NCI-H345 treated with DMSO at 0.1 percent for 48 hours (cell line): ENCODE results near the gene CACNA1H.

Source experiments
- DNase-seq: peaks from one replicate; lab custom pipeline; 2025; ENCODE audit not compliant: unreplicated experiment; lab: John Stamatoyannopoulos, UW

Gene CACNA1H

GRCh38 chr16:1121601-1122397 is 31.1 kb upstream of the CACNA1H start:
- no peak for DNase-seq

DNA sequence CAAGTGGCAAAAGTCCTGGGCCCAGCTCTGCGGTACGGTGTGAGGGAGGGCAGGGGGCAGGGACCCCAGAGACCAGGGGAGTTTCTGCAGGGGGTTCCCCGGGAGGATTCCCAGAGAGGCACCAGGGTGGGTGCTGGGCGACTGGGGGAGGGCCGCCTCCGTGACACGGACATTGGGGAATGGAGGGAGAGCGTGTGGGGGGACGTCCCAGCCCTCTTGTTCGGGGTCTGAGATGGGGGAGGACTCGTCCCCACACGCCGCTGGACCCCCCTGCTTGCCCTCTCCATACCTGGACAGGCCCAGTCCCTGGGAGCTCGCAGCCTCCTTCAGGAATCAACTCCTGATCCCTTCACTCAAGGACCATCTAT is 30.5 kb upstream of the CACNA1H start:
- no peak for DNase-seq

DNA sequence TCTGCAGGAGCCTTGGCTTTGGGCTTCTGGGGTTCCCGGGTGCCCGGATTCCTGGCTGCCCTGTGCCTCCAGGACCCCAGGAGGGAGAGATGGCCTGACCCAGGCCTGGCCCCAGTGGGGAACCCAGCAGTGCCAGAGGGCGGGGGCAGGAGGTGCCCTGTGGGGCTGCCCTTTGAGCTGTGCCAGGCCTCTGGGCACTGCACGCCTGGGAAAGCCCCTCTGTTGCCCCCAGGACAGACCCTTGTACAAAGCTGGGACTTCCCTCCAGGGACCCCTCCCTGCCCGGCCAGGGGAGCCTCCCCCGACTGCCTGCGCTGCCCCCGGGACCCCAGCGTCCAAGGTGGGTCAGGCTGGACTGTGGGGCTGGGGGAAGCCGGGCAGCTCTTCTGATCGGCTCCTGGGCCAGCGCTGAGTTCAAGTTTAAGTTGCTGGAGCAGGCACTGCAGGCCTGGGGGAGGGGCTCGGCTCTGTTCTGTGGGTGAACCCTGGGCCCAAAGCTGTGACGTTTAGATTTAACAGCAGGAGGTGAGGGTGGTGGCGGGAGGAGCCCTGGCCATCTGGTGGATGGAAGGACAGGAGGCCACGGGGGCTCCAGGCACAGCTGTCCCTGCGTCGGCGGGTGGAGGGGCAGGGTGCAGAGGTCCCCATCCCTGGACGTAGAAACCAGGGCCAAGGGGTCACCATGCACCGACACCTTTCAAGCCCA is 29.2 kb upstream of the CACNA1H start:
- no peak for DNase-seq

DNA sequence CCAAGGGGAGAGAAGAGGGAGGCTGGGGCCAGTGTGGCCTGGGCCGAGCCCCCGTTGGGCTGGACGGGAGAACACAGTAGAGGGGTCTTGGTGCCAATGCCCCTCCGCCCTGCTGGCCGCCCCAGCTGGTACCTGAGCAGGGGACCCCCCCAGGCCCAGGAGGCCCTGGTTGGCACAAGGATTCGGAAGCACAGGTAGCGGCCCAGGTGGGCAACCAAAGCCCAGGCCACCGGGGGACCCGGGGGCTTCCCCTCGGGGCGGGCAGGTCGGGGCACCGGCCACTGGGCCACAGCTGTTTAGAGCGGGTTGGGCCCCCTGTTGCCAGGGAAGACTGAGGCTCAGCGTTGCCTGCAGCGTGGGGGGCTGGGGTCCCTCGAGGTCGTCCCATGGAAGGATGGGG is 28.6 kb upstream of the CACNA1H start:
- DNase-seq, result no peak

DNA sequence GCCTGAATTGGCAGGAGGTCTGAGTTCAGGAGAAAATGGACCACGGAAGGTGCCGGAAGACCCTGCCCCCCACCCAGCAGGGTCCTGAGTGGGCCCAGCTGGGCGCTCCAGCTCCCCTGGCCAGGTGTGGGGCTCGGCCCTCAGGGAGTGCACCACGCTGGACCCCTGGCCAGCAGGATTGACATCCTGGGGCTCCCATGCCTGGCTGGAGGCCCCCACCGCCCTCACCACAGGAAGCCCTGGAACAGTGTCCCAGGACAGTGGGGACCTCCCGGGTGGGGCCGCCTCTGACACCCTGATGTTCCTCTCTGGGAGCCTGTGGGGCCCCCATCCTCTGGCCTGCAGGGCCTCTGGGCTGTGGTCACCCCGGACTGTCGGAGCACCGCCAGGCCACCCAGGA is 28.1 kb upstream of the CACNA1H start:
- no peak for DNase-seq

DNA sequence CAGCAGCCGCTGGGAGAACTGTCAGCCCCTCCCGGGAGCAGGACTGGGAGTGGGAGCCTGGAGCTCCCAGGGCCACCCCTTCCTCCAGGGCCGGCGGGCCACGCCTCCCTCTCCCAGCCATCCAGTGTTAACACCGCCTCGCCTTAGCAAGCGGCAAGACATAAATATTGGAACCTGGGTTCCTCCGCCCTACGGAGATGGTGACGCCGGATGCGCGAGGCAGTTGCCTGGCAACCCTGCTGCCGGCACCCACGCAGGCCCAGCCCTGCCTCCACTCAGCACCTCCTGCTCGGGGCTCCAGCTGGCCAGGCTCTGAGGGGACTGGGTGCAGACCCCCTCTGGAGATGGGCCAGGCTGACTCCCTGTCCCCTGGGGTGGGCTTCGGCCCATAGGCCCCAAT is 27.4 kb upstream of the CACNA1H start:
- no peak for DNase-seq

- no peak for DNase-seq
These were observed 26.9 kb upstream of the CACNA1H start for GRCh38 chr16:1126044-1126443.

DNA sequence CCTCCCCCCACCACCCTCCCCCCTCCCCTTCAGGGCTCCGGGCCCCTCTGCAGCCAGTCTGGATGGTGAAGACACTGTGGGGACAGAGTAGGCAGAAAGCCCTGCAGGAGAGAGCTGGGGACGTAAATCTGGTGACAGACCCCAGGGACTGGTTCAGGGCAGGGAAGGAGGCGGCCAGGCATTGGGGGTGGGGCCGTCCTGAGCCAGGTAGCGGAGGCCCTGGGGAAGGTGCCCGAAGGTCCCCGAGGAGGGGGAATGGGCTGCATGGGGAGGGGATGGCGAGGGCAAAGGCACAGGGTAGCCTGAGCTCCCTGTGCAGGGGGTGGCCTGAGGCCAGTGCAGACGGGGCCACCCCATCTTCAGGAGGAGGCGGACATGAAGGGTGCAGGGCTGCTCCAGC is 26.3 kb upstream of the CACNA1H start:
- DNase-seq, result no peak

DNA sequence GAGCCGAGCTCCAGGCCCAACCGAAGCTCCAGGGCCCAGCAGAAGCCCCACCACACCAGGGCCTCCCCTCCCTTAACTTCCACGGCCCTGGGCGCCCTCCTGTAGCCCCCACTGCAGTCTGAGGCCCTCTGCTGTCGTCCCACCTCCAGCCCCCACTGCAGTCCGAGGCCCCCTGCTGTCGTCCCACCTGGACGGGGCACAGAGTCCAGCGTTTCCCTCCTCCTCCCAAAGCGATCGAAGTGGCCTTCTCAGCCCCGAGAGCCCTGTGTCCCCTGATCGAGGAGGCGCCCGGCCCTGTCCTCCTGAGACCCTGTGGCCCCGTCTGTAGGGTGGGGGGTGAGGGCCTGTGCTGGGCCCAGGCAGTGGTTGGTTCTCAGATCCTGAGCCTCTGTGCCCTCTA is 25.8 kb upstream of the CACNA1H start:
- DNase-seq, result no peak

- DNase-seq, result no peak
These were observed 24.8 kb upstream of the CACNA1H start for GRCh38 chr16:1127971-1128715.

DNA sequence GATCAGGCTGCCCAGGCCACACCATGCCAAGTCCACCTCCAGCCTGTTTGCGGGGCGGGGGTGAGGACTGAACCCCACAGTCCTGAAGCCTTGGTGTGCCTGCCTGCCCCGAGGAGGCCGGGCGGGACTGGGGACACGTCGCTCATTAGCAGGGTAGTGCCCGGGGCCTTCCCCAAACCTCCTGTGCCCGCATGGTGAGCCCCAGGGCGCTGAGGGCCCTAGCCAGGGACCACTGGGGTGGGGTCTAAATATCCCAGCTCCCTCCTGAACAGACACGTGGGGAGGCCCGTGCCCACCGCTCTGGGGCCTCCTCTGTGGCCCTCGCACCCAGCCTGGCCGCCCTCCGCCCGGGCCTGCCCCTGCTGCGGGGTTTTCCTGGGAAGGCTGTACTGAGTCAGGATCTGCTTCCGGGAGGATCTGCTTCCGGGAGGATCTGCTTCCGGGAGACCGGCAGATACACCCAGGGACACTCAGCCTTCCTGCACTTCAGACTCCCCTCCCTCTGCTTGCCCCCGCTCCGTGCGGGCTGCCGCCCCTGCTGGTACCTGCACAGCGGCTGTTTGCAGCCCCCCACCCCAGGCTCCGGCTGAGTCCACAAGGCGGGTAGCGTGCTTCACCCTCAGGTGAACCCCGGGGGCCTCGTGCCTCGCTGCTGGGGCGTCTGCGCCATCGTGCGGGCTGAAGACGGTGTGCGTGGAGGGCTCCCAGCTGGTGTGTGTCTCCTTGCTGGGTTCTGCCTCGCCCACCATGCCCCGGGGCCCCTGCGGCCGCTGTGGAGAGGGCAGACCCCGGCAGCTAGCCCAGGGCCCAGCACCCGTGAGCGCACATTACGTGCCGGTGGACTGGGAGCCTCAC is 23.6 kb upstream of the CACNA1H start:
- no peak for DNase-seq

DNA sequence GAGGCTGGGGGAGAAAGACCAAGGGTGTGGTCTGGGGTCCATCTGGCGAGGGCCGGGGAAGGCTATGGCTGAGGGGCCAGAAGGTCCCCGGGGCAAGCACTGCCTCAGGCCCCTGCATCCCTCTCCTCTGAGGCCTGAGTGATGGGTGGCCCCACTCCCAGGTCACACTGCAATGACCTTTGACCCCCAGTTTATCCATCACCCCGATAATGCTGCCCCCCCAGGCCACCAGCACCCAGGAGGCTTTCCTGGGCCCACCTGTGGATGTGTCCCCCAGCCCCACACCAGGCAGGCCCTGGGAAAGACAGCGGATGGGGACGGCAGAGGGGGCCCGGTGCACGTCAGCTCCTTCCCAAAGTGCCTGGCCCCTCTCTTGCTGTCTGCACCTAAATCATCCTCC is 22.5 kb upstream of the CACNA1H start:
- no peak for DNase-seq

DNA sequence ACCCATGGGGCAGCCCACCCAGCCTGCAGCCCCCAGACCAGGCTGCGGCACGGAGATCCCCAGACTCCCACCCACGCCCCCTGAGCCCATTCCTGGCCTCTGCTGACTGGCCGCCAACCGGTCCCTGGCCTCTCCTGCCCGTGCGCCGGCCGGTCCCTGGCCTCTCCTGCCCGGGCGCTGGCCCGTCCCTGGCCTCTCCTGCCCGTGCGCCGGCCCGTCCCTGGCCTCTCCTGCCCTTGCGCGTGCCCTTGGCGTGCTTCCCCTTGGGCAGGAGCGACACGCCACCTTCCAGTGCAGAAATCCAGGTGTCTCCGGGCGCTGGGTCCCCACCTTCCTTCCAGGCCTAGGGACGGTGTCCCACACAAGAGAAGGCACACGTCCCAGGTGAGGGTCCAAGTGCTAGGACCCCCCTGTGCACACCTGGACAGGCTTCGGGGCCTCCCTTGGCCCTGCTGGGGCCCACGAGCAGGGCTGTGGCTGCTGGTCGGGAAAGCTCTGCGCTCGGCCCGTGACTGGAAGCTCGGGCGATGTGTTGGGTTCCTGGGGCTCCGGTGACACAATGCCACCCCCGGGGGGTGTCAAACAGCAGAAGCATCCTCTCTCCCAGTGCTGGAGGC is 21.4 kb upstream of the CACNA1H start:
- no peak for DNase-seq

DNA sequence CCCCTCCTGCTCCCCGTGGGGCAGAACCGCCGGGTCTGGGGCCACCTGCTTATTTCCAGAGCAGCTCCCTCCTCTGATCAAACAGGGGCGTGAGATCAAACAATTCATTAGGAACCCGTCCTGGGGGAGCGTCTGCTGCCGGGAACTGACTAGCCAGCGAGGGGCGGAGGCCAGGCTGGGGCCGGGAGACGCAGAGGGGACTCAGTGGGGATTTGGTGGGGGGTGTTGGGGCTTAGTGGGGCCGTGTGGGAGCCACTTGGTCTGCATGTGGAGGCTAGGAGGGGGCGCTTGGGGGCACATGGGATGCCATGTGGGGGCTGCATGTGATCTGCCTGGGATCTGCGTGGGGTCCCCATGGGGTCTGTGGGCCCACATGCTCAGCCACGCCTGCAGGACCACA is 20.5 kb upstream of the CACNA1H start:
- no peak for DNase-seq

GRCh38 chr16:1133271-1133670 is 19.6 kb upstream of the CACNA1H start:
- DNase-seq, result no peak

GRCh38 chr16:1133810-1134520 is 18.9 kb upstream of the CACNA1H start:
- no peak for DNase-seq

DNA sequence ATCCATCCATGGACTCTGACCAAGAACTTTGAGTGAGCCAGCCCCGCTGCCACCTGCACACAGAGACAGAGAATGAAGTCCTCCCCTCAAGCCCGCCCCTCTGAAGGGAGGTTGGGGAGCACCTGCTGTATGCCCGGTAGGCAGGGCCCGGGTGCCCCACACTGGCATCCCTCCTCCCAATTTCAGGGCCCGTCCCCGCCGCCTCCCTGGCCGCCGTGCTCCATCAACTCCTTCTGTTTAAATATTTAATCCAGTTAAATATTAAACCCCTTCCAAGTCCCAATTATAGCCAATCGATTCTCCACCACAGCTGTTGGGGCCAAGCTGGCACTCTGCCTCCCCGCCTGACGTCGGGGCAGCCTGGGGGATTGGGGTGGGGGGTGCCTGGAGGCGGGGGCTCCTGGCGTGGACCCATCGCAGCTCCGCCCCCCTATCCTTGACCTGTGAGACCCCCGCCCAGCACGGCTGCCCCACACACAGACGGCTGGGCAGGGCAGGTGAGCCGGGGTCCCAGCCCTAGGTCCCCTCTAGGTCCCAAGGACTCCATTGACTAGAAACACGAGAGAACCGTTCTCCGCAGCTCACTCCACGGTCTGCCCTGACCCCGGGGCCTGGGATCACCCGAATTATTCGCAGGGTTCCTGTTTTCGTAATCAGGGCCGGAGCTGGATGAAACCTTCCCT is 18.0 kb upstream of the CACNA1H start:
- no peak for DNase-seq

GRCh38 chr16:1135459-1135825 is 17.5 kb upstream of the CACNA1H start:
- DNase-seq, result no peak

GRCh38 chr16:1137604-1138003 is 15.3 kb upstream of the CACNA1H start:
- DNase-seq, result no peak
